HCT116 (cell line): Measurements from ENCODE around the gene GNA12. TPM values are rescaled to one million over a fixed set of nuclear protein-coding genes. Genes with fewer than 3 reads are reported as not detected.

Experiments
- ATAC-seq: fragments of 200-7000 bp; cut with Tn5 transposase; 2 replicates; pipeline ENCODE4 v1.9.1; 2020; ENCODE audit warnings: mild to moderate bottlenecking, moderate library complexity
- BruUV-seq: library from RNA; stranded (reverse); fragments of 400-500 nt; replicated peaks from 2 replicates; lab custom pipeline; 2021; lab: Mats Ljungman, UMichigan
- CTCF ChIA-PET: fragments of 300-600 bp; sonication (Branson Sonifier 250); formaldehyde crosslinking; loops from one replicate; lab custom pipeline; 2021; ENCODE audit warnings: antibody characterized with exemption; lab: Charles Lee
- POLR2A ChIA-PET: fragments of 300-600, 350-600 bp; sonication (Branson Sonifier 250); formaldehyde crosslinking; loops from one replicate; lab custom pipeline; 2021; ENCODE audit warnings: antibody characterized with exemption; lab: Charles Lee
- RAD21 ChIA-PET, 2 experiments: fragments of 300-600 bp; sonication (Branson Sonifier 250); formaldehyde crosslinking; loops; one replicate each; lab custom pipeline; 2023; ENCODE audit warnings: low total read pairs in 2 of 2; ENCODE audit not compliant: uncharacterized antibody in 2 of 2, unreplicated experiment in 2 of 2, low non-redundant PET in 1 of 2; lab: Charles Lee
- DNase-seq: peaks from one replicate; pipeline ENCODE4 v3.0.0-alpha.2; 2010; ENCODE audit warnings: low read depth, low spot score
- H2AFZ ChIP-seq: fragments of 200-600 bp; shearing (Covaris generic), sonication (generic); 2 replicates; pipeline ENCODE4 v1.6.1; 2017; ENCODE audit warnings: low read depth, mixed run types, mixed read lengths, antibody characterized with exemption, low read length; ENCODE audit not compliant: poor library complexity, severe bottlenecking
- H3K27ac ChIP-seq: 2 replicates; pipeline ENCODE4 v1.5.1; 2012; ENCODE audit warnings: low read depth, low read length
- H3K27me3 ChIP-seq: fragments of 200-600 bp; sonication (generic); 2 replicates; pipeline ENCODE4 v1.6.1; 2016; ENCODE audit warnings: mixed run types, low read length, mixed read lengths; ENCODE audit not compliant: insufficient read depth
- H3K36me3 ChIP-seq, 2 experiments: fragments of 200-500 bp in 1 of 2; fragments of 200-600 bp in 1 of 2; sonication (Bioruptor generic) in 1 of 2; sonication (generic) in 1 of 2; 2 replicates each; pipeline versions ENCODE4 v1.5.1 to v1.6.1; 2014 to 2016; ENCODE audit warnings: low read length in 2 of 2, inconsistent platforms in 1 of 2, mixed read lengths in 1 of 2, mixed run types in 1 of 2; ENCODE audit not compliant: insufficient read depth in 2 of 2, control insufficient read depth in 1 of 2
- H3K4me1 ChIP-seq, 2 experiments: fragments of 200-600 bp in 1 of 2; sonication (generic) in 1 of 2; 2 replicates each; pipeline versions ENCODE4 v1.5.1 to v1.6.1; 2012 to 2017; ENCODE audit warnings: low read length in 2 of 2, inconsistent platforms in 1 of 2, mild to moderate bottlenecking in 1 of 2, mixed read lengths in 1 of 2, mixed run types in 1 of 2, moderate library complexity in 1 of 2; ENCODE audit not compliant: insufficient read depth in 2 of 2, control insufficient read depth in 1 of 2
- H3K4me2 ChIP-seq: fragments of 200-600 bp; sonication (generic); 2 replicates; pipeline ENCODE4 v1.6.1; 2017; ENCODE audit warnings: mixed run types, low read length, mixed read lengths
- H3K4me3 ChIP-seq, 2 experiments: fragments of 200-600 bp in 1 of 2; sonication (generic) in 1 of 2; replicated peaks in 1 of 2; 2 replicates each; pipeline ENCODE4 v1.5.1; 2011 to 2016; ENCODE audit warnings: low read length in 2 of 2, control low read depth in 1 of 2, low read depth in 1 of 2, mild to moderate bottlenecking in 1 of 2, mixed read lengths in 1 of 2, mixed run types in 1 of 2
- H3K79me2 ChIP-seq: fragments of 200-600 bp; sonication (generic); 2 replicates; pipeline ENCODE4 v1.6.1; 2017; ENCODE audit warnings: mild to moderate bottlenecking, mixed run types, low read length, moderate library complexity, mixed read lengths; ENCODE audit not compliant: insufficient read depth
- H3K9ac ChIP-seq: fragments of 200-600 bp; sonication (generic); 2 replicates; pipeline ENCODE4 v1.6.1; 2016; ENCODE audit warnings: low read length, mixed read lengths
- H3K9me2 ChIP-seq: fragments of 200-600 bp; sonication (generic), shearing (Covaris generic); 2 replicates; pipeline ENCODE4 v1.6.1; 2017; ENCODE audit warnings: mixed run types, mild to moderate bottlenecking, moderate library complexity; ENCODE audit not compliant: insufficient read depth
- H3K9me3 ChIP-seq, 2 experiments: fragments of 200-500 bp in 1 of 2; fragments of 200-600 bp in 1 of 2; sonication (Bioruptor generic) in 1 of 2; sonication (generic) in 1 of 2; 2 replicates each; pipeline ENCODE4 v1.6.1; 2014 to 2017; ENCODE audit warnings: low read length in 2 of 2, mixed read lengths in 2 of 2, inconsistent platforms in 1 of 2, low read depth in 1 of 2, mild to moderate bottlenecking in 1 of 2, mixed run types in 1 of 2, moderate library complexity in 1 of 2; ENCODE audit not compliant: control insufficient read depth in 1 of 2, insufficient read depth in 1 of 2
- H4K20me1 ChIP-seq: fragments of 200-600 bp; sonication (generic), shearing (Covaris generic); 2 replicates; pipeline ENCODE4 v1.6.1; 2017; ENCODE audit warnings: mixed run types, mild to moderate bottlenecking, moderate library complexity; ENCODE audit not compliant: insufficient read depth
- EGR1 ChIP-seq: IDR thresholded peaks from 2 replicates; pipeline ENCODE4 v1.6.1; 2012; ENCODE audit warnings: low read depth
- ELF1 ChIP-seq: IDR thresholded peaks from 2 replicates; pipeline ENCODE4 v1.6.1; 2012; ENCODE audit warnings: low read depth, borderline replicate concordance
- EZH2 ChIP-seq: fragments of 200-600 bp; sonication (generic); IDR thresholded peaks from 2 replicates; pipeline ENCODE4 v1.6.1; 2017; ENCODE audit warnings: antibody characterized with exemption, mixed run types
- EZH2phosphoT487 ChIP-seq: fragments of 200-600 bp; IDR thresholded peaks from 2 replicates; pipeline ENCODE4 v1.6.1; 2018; ENCODE audit warnings: antibody characterized with exemption, borderline replicate concordance
- FOSL1 ChIP-seq: IDR thresholded peaks from 2 replicates; pipeline ENCODE4 v1.6.1; 2012; ENCODE audit warnings: low read depth
- MAX ChIP-seq: IDR thresholded peaks from 2 replicates; pipeline ENCODE4 v1.6.1; 2012
- POLR2AphosphoS5 ChIP-seq: IDR thresholded peaks from 2 replicates; pipeline ENCODE4 v1.6.1; 2011; ENCODE audit warnings: mild to moderate bottlenecking, low read depth, low read length, moderate library complexity
- RAD21 ChIP-seq: IDR thresholded peaks from 2 replicates; pipeline ENCODE4 v1.6.1; 2012; ENCODE audit warnings: low read depth, mild to moderate bottlenecking
- SIN3A ChIP-seq: IDR thresholded peaks from 2 replicates; pipeline ENCODE4 v1.6.1; 2012; ENCODE audit warnings: low read depth
- YY1 ChIP-seq: IDR thresholded peaks from 2 replicates; pipeline ENCODE4 v1.6.1; 2011; ENCODE audit warnings: low read length, low read depth, moderate library complexity, mild to moderate bottlenecking; ENCODE audit not compliant: insufficient replicate concordance; ENCODE audit errors: extremely low read depth
- intact Hi-C: fragments of 100-400 bp; cut with micrococcal nuclease; formaldehyde crosslinking; loops from 2 replicates; pipeline ENCODE4 v1.10.0; 2022
- total RNA-seq: library from RNA; stranded (reverse); gene quantifications from one replicate; pipeline ENCODE4 v1.2.1, GENCODE V29; 2021; ENCODE audit not compliant: unreplicated experiment
- TF ChIP-seq, protein P1 (sequence below): IDR thresholded peaks from 2 replicates; pipeline ENCODE4 v1.6.1; 2011; ENCODE audit warnings: mild to moderate bottlenecking, low read length, moderate library complexity; ENCODE audit not compliant: insufficient replicate concordance; ENCODE audit errors: extremely low read depth

The GNA12 gene
- total RNA-seq, 1 experiment from 2014 or later, result 32.6 TPM

DNA sequence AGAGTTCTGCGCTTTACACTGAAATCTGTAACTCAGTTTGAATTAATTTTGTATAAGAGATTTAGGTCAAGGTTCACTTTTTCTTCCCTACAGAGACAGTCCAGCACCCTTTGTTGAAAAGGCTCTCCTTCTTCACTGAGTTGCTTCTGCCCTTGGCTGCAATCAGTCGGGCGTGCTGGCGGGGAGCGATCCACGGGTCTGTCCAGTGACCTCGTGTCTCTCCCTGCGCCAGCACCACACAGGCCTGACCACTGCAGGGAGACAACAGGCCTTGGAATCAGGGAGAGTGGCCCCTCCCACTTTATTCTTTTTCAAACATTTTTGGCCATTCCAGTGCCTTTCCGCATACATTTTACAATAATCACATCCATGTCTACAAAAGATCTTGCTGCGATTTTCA lies 89.2 kb downstream of the GNA12 start (continued):
- TF ChIP-seq YY1, result no peak
- TF ChIP-seq, all 23 proteins: peak for 0

DNA sequence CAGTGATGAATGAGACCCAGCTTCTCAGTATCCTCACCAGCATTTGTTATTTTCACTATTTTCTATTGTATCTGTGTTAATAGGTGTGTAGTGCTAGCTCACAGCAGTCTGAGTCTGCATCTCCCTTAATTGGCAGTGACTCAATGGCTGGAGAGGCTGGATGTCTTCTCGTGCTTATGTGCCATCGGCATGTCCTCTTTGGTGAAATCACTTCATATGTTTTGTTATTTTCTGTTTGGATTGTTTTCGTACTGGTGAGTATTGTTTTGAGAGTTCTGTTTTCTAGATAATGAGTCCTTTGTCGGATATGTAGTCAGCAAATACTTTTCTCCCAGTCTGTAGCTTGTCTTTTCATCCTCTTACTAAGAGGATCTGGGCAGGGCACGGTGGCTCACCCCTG lies 90.0 kb downstream of the GNA12 start:
- no peaks in the 10 kb centered on the region for H3K36me3 ChIP-seq
- TF ChIP-seq, protein P1, sequence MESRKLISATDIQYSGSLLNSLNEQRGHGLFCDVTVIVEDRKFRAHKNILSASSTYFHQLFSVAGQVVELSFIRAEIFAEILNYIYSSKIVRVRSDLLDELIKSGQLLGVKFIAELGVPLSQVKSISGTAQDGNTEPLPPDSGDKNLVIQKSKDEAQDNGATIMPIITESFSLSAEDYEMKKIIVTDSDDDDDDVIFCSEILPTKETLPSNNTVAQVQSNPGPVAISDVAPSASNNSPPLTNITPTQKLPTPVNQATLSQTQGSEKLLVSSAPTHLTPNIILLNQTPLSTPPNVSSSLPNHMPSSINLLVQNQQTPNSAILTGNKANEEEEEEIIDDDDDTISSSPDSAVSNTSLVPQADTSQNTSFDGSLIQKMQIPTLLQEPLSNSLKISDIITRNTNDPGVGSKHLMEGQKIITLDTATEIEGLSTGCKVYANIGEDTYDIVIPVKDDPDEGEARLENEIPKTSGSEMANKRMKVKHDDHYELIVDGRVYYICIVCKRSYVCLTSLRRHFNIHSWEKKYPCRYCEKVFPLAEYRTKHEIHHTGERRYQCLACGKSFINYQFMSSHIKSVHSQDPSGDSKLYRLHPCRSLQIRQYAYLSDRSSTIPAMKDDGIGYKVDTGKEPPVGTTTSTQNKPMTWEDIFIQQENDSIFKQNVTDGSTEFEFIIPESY, result no peak
- TF ChIP-seq ELF1, result no peak
- no peak for TF ChIP-seq EZH2
- TF ChIP-seq RAD21, result no peak
- H3K4me3 ChIP-seq, result no peak overlapping the region
- no peak overlapping the region for H3K9ac ChIP-seq
- DNase-seq, result no peak
- H3K9me2 ChIP-seq, result no peaks in the 10 kb centered on the region
- H3K9me3 ChIP-seq, result no peaks in the 10 kb centered on the region
- no peak overlapping the region for H2AFZ ChIP-seq
- no TSS peak for BruUV-seq
- no peaks in the 10 kb centered on the region for H4K20me1 ChIP-seq
- ChIA-PET POLR2A (no interaction called here), CTCF (no interaction called here), RAD21 (no interaction called here)
- H3K4me1 ChIP-seq, result peaks cover 24 to 27% of the 10 kb centered on the region in 2 experiments
- no peak overlapping the region for H3K4me2 ChIP-seq
- intact Hi-C loops, result no loop called here
- no peaks in the 10 kb centered on the region for H3K27me3 ChIP-seq
- no peak for ATAC-seq
- H3K79me2 ChIP-seq, result peaks cover 8% of the 10 kb centered on the region; the same call in 1 of the 2 replicates
- no peak overlapping the region for H3K27ac ChIP-seq

GRCh38 chr7:2753148-2753547 lies 91.0 kb downstream of the GNA12 start:
- CTCF ChIA-PET, result no interaction called here
- H4K20me1 ChIP-seq, result no peaks in the 10 kb centered on the region
- H3K9me3 ChIP-seq, result no peaks in the 10 kb centered on the region
- no peak for TF ChIP-seq RAD21
- TF ChIP-seq FOSL1, result no peak
- TF ChIP-seq EGR1, result no peak
- TF ChIP-seq EZH2phosphoT487, result no peak
- TF ChIP-seq POLR2AphosphoS5, result no peak
- no peak for TF ChIP-seq MAX
- TF ChIP-seq SIN3A, result no peak
- H3K27ac ChIP-seq, result no peak overlapping the region
- H3K4me1 ChIP-seq, result peaks cover 16 to 19% of the 10 kb centered on the region in 2 experiments
- no peak for ATAC-seq
- H3K36me3 ChIP-seq, result no peaks in the 10 kb centered on the region
- no peak overlapping the region for H3K9ac ChIP-seq
- POLR2A ChIA-PET, result no interaction called here
- H3K79me2 ChIP-seq, result peaks cover 8% of the 10 kb centered on the region; the same call in 1 of the 2 replicates
- intact Hi-C loops, result no loop called here
- H3K9me2 ChIP-seq, result no peaks in the 10 kb centered on the region
- H3K4me3 ChIP-seq, result no peak overlapping the region
- no peak for DNase-seq
- RAD21 ChIA-PET, result no interaction called here
- H3K4me2 ChIP-seq, result no peak overlapping the region
- H3K27me3 ChIP-seq, result no peaks in the 10 kb centered on the region
- no peak overlapping the region for H2AFZ ChIP-seq
- no TSS peak for BruUV-seq
